Stomach (tissue), 9 donors: ENCODE results near the gene FERMT1. TPM values are rescaled to one million over a fixed set of nuclear protein-coding genes. Genes with fewer than 3 reads are reported as not detected.
A peak's percentile ranks its signal among the peaks of the same experiment; 100 is the strongest.

ENCODE experiments used
- DNase-seq, 2 donors: peaks; one replicate each; pipeline versions ENCODE4 v3.0.0 to v3.0.0-alpha.2; 2013 to 2019
- H3K27ac ChIP-seq, 5 donors: fragments of 200-600 bp in 4 of 5; sonication (generic) in 4 of 5; one replicate each; pipeline ENCODE4 v1.5.1; 2013 to 2019; ENCODE audit warnings: mild to moderate bottlenecking in 1 of 5, moderate library complexity in 1 of 5
- H3K27me3 ChIP-seq, 3 donors: fragments of 200-600 bp; sonication (generic); one replicate each; pipeline ENCODE4 v1.5.1; 2017 to 2019; ENCODE audit warnings: mixed run types in 1 of 3
- H3K36me3 ChIP-seq, 4 donors: fragments of 200-600 bp; sonication (generic); 1 replicate in 3 of 4; 2 replicates in 1 of 4; pipeline ENCODE4 v1.5.1; 2016 to 2019
- H3K4me1 ChIP-seq, 4 donors: fragments of 200-600 bp; sonication (generic); one replicate each; pipeline ENCODE4 v1.5.1; 2016 to 2019
- H3K4me3 ChIP-seq, 4 donors: fragments of 200-600 bp; sonication (generic) in 3 of 4; one replicate each; pipeline ENCODE4 v1.5.1; 2016 to 2019; ENCODE audit warnings: mild to moderate bottlenecking in 1 of 4
- H3K9me3 ChIP-seq, 4 donors: fragments of 200-600 bp; sonication (generic); one replicate each; pipeline ENCODE4 v1.5.1; 2016 to 2019
- EP300 ChIP-seq: sonication (generic); formaldehyde crosslinking; IDR thresholded peaks from one replicate; pipeline ENCODE4 v1.6.1; 2017; ENCODE audit warnings: antibody characterized with exemption
- POLR2A ChIP-seq, 4 donors: fragments of 450-650 bp; IDR thresholded peaks; one replicate each; pipeline ENCODE4 v1.6.1; 2016; ENCODE audit warnings: antibody characterized with exemption in 4 of 4, control low read depth in 2 of 4, mild to moderate bottlenecking in 1 of 4, moderate library complexity in 1 of 4
- POLR2AphosphoS5 ChIP-seq, 3 donors: sonication (generic); formaldehyde crosslinking; IDR thresholded peaks; one replicate each; pipeline ENCODE4 v1.6.1; 2016; ENCODE audit warnings: antibody characterized with exemption in 3 of 3
- WGBS, 5 donors: extraction: QIAGEN DNeasy Blood & Tissue Kit in 3 of 5; methylation state at CpG; one replicate each; pipeline versions ENCODE4 v1.1.5 to v1.1.7; 2013 to 2018; 5-methylcytosine and 5-hydroxymethylcytosine counted together
- intact Hi-C: fragments of 100-400 bp; cut with DNase I; formaldehyde crosslinking; loops from one replicate; pipeline ENCODE4 v1.15.1; 2023; ENCODE audit warnings: low total_unique reads
- polyA plus RNA-seq, 3 donors: library from polyadenylated mRNA; stranded (reverse); fragments of 200-250 nt; gene quantifications; one replicate each; pipeline ENCODE4 v1.2.3, GENCODE V29; 2013
- total RNA-seq, 5 donors: library from RNA; depleted of rRNA; stranded (reverse); fragments of >200 nt; gene quantifications; one replicate each; pipeline versions ENCODE4 v1.1.0 to v1.2.3, GENCODE V29; 2014 to 2016
- TF ChIP-seq, protein P1 (sequence below), 7 experiments: fragments of 450-650 bp in 4 of 7; fragments of 200-600 bp in 3 of 7; sonication (generic) in 3 of 7; IDR thresholded peaks; one replicate each; pipeline ENCODE4 v1.5.1; 2016 to 2019; ENCODE audit warnings: antibody characterized with exemption in 7 of 7, control low read depth in 2 of 7, mild to moderate bottlenecking in 1 of 7
- donor health status: healthy with polysubstance abuse.
- donor health status: Bipolar disorder and iron deficiency.
- donor health status: healthy.

The FERMT1 gene
- total and polyA plus RNA-seq, 8 donors, result 0.45 to 14.5 (median 7.9) TPM

DNA sequence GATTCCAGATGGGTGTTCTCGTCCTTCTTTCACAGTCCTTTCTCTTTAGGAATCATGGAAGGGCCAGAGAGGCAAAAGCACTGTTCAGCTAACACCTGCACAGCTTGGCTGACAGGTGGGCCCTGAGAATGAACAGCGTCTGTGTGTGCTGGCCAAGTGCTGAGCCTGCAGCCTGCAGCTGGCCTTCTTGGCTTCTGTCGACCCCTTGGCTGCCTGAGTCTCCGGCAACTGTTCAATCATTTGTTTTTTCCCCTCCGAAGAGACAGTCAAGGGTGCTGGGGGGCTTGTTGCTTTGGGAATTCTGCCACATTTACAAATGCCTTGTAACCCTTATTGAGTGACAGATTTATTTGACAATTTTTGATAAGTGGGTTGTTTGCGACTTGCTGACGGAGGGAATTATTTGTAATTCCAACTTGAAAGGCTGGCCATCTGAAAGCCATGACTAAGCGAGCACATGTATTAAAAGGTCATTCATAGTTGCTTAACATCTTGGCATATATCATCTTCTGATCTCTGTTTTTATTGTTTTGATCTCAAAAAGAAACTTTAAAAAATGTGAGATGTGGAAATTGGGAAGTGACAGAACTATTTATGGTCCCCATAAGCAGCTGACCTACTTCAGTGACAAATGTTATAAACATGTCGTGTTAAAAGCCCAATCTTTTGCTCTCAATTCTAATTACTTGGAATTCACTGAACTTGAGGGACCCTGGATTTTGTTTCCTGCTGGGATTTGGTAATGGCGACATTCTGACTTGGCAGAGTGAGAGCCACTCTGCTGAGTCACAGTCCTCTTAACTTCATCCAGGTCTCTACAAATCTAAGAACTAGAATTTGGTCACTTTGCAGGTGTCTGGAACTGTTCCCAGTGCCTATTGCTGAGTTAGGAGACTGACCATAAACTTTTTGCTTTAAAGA lies 41.9 kb upstream of the FERMT1 start:
- intact Hi-C loops, result no loop called here
- peak overlapping the region in 2 of 5 donors; percentile 10 to 34 for H3K27ac ChIP-seq
- H3K36me3 ChIP-seq, result no peaks in the 10 kb centered on the region
- peaks cover 0 to 13% (median 0%) of the 10 kb centered on the region in 4 donors for H3K4me1 ChIP-seq
- no peak overlapping the region for H3K4me3 ChIP-seq
- 42 to 55% (median 51%) methylated on average over 10 of the region's 10 CpGs for WGBS, 5 donors
- DNase-seq, result peak in 1 of 2 donors; percentile 10
- H3K9me3 ChIP-seq, result no peaks in the 10 kb centered on the region
- H3K27me3 ChIP-seq, result no peaks in the 10 kb centered on the region
- TF ChIP-seq POLR2AphosphoS5 (IDR thresholded peaks at IDR 0.05) (peak in 1 of 3 donors; percentile 20), POLR2A (IDR thresholded peaks at IDR 0.05) (no peak)

DNA sequence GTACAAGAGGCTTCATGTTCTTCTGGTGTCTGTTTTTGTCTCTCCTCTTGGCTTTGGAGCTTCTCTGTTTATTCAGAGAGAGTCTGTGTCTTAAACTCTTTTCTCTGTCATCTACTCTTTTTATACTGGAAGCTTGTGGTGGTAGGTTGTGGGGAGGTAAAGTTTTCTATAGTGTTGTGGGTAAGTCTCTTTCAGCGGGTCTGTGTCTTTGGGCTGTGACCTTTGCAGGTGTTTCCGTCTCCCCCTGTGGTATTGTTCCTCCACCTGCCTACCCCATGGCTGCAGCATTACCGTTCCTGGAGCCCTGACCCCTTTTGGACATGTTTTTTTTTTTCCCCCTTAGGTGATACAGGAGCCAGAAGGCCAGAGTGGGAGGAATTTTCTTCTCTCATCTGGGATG lies 37.9 kb upstream of the FERMT1 start:
- TF ChIP-seq POLR2AphosphoS5 (IDR thresholded peaks at IDR 0.05) (no peak), EP300 (no peak), POLR2A (IDR thresholded peaks at IDR 0.05) (no peak)
- TF ChIP-seq, protein P1, sequence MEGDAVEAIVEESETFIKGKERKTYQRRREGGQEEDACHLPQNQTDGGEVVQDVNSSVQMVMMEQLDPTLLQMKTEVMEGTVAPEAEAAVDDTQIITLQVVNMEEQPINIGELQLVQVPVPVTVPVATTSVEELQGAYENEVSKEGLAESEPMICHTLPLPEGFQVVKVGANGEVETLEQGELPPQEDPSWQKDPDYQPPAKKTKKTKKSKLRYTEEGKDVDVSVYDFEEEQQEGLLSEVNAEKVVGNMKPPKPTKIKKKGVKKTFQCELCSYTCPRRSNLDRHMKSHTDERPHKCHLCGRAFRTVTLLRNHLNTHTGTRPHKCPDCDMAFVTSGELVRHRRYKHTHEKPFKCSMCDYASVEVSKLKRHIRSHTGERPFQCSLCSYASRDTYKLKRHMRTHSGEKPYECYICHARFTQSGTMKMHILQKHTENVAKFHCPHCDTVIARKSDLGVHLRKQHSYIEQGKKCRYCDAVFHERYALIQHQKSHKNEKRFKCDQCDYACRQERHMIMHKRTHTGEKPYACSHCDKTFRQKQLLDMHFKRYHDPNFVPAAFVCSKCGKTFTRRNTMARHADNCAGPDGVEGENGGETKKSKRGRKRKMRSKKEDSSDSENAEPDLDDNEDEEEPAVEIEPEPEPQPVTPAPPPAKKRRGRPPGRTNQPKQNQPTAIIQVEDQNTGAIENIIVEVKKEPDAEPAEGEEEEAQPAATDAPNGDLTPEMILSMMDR (IDR thresholded peaks at IDR 0.05), result no peak
- no peaks in the 10 kb centered on the region for H3K36me3 ChIP-seq
- no peak for DNase-seq
- H3K4me3 ChIP-seq, result no peak overlapping the region
- peaks cover 0 to 13% (median 0%) of the 10 kb centered on the region in 4 donors for H3K4me1 ChIP-seq
- H3K27ac ChIP-seq, result no peak overlapping the region
- H3K9me3 ChIP-seq, result peaks cover 0 to 21% (median 15%) of the 10 kb centered on the region in 4 donors
- WGBS, 5 donors, result 71 to 77% (median 74%) methylated on average over 3 of the region's 3 CpGs
- intact Hi-C loops, result no loop called here
- no peaks in the 10 kb centered on the region for H3K27me3 ChIP-seq

DNA sequence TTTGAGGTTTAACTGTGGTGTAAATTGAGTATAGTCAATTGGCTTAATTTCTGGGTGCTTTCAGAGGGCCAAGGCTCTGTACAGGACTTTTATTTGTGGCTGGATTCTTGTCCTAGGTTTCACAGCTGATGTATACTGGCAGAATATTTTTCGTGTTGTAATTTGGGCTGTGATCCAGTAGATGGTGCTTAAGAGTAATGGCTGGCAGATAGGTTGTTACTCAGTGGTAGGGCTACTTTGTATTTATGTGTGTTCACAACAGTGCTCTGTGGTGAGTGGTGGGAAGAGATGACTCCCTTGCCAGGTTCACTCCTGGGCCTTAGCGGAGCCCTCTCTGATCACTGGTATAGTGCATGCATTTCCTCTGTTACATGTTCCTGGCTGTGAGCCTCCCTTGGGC lies 34.5 kb upstream of the FERMT1 start:
- no peak overlapping the region for H3K4me3 ChIP-seq
- H3K9me3 ChIP-seq, result peaks cover 0 to 23% (median 18%) of the 10 kb centered on the region in 4 donors
- 75 to 94% (median 92%) methylated on average over 2 of the region's 2 CpGs for WGBS, 5 donors
- no peaks in the 10 kb centered on the region for H3K36me3 ChIP-seq
- intact Hi-C loops, result no loop called here
- no peak overlapping the region for H3K27ac ChIP-seq
- peaks cover 0 to 2% (median 0%) of the 10 kb centered on the region in 4 donors for H3K4me1 ChIP-seq
- DNase-seq, result no peak
- TF ChIP-seq, protein P1 (IDR thresholded peaks at IDR 0.05), result no peak
- no peak for TF ChIP-seq EP300
- TF ChIP-seq POLR2AphosphoS5 (IDR thresholded peaks at IDR 0.05), result no peak
- TF ChIP-seq POLR2A (IDR thresholded peaks at IDR 0.05), result no peak
- no peaks in the 10 kb centered on the region for H3K27me3 ChIP-seq

DNA sequence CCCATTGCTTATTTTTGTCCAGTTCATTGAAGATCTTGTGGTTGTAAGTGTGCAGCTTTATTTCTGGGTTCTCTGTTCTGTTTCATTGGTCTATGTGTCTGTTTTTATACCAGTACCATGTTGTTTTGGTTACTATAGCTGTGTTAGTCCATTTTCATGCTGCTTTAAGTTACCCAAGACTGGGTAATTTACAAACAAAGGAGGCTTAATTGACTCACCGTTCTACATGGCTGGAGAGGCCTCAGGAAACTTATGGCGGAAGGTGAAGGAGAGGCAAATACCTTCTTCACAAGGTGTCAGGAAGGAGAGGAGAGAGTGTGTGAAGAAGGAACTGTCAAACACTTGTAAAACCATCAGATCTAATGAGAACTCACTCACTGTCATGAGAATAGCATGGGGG lies 29.9 kb upstream of the FERMT1 start:
- intact Hi-C loops, result no loop called here
- Histone ChIP-seq H3K27ac (no peak overlapping the region), H3K36me3 (no peaks in the 10 kb centered on the region), H3K4me3 (no peak overlapping the region), H3K4me1 (no peaks in the 10 kb centered on the region), H3K27me3 (no peaks in the 10 kb centered on the region), H3K9me3 (peaks cover 0 to 25% (median 19%) of the 10 kb centered on the region in 4 donors)
- WGBS, 5 donors, result 60 to 72% (median 69%) methylated on average over 2 of the region's 2 CpGs
- TF ChIP-seq POLR2AphosphoS5 (IDR thresholded peaks at IDR 0.05), result no peak
- no peak for TF ChIP-seq POLR2A (IDR thresholded peaks at IDR 0.05)
- TF ChIP-seq, protein P1 (IDR thresholded peaks at IDR 0.05), result no peak
- TF ChIP-seq EP300, result no peak
- no peak for DNase-seq
